Colonic mucosa (tissue), 4 donors: Measurements from ENCODE around the gene PLXDC1. TPM values are rescaled to one million over a fixed set of nuclear protein-coding genes. Genes with fewer than 3 reads are reported as not detected.

Experiments used
- DNase-seq: peaks from one replicate; pipeline ENCODE4 v3.0.0-alpha.2; 2020
- H3K27ac ChIP-seq: fragments of 200-600 bp; one replicate; pipeline ENCODE4 v1.8.0; 2021
- H3K27me3 ChIP-seq: fragments of 200-600 bp; one replicate; pipeline ENCODE4 v1.8.0; 2021
- H3K36me3 ChIP-seq: fragments of 200-600 bp; one replicate; pipeline ENCODE4 v1.8.0; 2021
- H3K4me1 ChIP-seq: fragments of 200-600 bp; one replicate; pipeline ENCODE4 v1.8.0; 2021; ENCODE audit warnings: mild to moderate bottlenecking
- H3K4me3 ChIP-seq: fragments of 200-600 bp; one replicate; pipeline ENCODE4 v1.8.0; 2021
- H3K9ac ChIP-seq, 2 donors: one replicate each; pipeline ENCODE4 v1.7.0; 2013; ENCODE audit warnings: control low read depth in 2 of 2, low read depth in 2 of 2, low read length in 2 of 2
- H3K9me3 ChIP-seq: fragments of 200-600 bp; one replicate; pipeline ENCODE4 v1.8.0; 2021
- CTCF ChIP-seq: fragments of 200-600 bp; IDR thresholded peaks from one replicate; pipeline ENCODE4 v1.8.0; 2022; ENCODE audit warnings: antibody characterized with exemption, mild to moderate bottlenecking
- intact Hi-C: fragments of 100-400 bp; cut with DNase I; formaldehyde crosslinking; loops from one replicate; pipeline ENCODE4 v1.14.1; 2022
- total RNA-seq, 2 donors: library from RNA; stranded (reverse); fragmentation: NEBNext Ultra II Directional in 1 of 2; extraction: Animal tissue kit (Norgen Biotek cat#: 25700) in 1 of 2; gene quantifications; one replicate each; pipeline ENCODE4 v1.2.1, GENCODE V29; 2021
- donor health status: healthy.
- donor health status: DM: no; HTN: no; CAD: no.
- donor health status: DM: no; HTN: no; CAD: no.

Gene PLXDC1
- total RNA-seq, 2 donors from 2014 or later = 0.54 to 4.4 TPM

- Histone ChIP-seq H3K27me3 (no peaks in the 10 kb centered on the region), H3K4me1 (no peaks in the 10 kb centered on the region), H3K9me3 (no peaks in the 10 kb centered on the region), H3K27ac (no peak overlapping the region), H3K4me3 (no peak overlapping the region), H3K9ac (no peak overlapping the region), H3K36me3 (no peaks in the 10 kb centered on the region)
- no peak for DNase-seq
- TF ChIP-seq CTCF = no peak
- intact Hi-C loops = no loop called here
These were observed 32.6 kb downstream of the PLXDC1 start for GRCh38 chr17:39118674-39119419.

GRCh38 chr17:39116224-39116623, 35.2 kb downstream of the PLXDC1 start:
- Histone ChIP-seq H3K36me3 (no peaks in the 10 kb centered on the region), H3K27me3 (no peaks in the 10 kb centered on the region), H3K27ac (no peak overlapping the region), H3K9ac (no peak overlapping the region), H3K9me3 (no peaks in the 10 kb centered on the region), H3K4me3 (no peak overlapping the region), H3K4me1 (no peaks in the 10 kb centered on the region)
- TF ChIP-seq CTCF = no peak
- no peak for DNase-seq
- intact Hi-C loops = no loop called here

- H3K36me3 ChIP-seq = no peaks in the 10 kb centered on the region
- intact Hi-C loops = no loop called here
- no peaks in the 10 kb centered on the region for H3K9me3 ChIP-seq
- no peak for TF ChIP-seq CTCF
- H3K9ac ChIP-seq = no peak overlapping the region
- H3K27ac ChIP-seq = peak overlapping the region; percentile 24
- H3K4me3 ChIP-seq = no peak overlapping the region
- H3K4me1 ChIP-seq = no peaks in the 10 kb centered on the region
- H3K27me3 ChIP-seq = no peaks in the 10 kb centered on the region
- DNase-seq = no peak
These were observed 36.3 kb downstream of the PLXDC1 start for GRCh38 chr17:39115135-39115534.

- DNase-seq = no peak
These were observed 36.7 kb downstream of the PLXDC1 start for GRCh38 chr17:39114723-39115122.

GRCh38 chr17:39113871-39114270, 37.6 kb downstream of the PLXDC1 start:
- Histone ChIP-seq H3K9me3 (no peaks in the 10 kb centered on the region), H3K4me1 (no peaks in the 10 kb centered on the region), H3K36me3 (no peaks in the 10 kb centered on the region), H3K9ac (no peak overlapping the region), H3K27me3 (no peaks in the 10 kb centered on the region), H3K27ac (no peak overlapping the region), H3K4me3 (no peak overlapping the region)
- DNase-seq = no peak
- TF ChIP-seq CTCF = no peak
- intact Hi-C loops = no loop called here

More at GRCh38 chr17:39114723-39115122, 36.7 kb downstream of the PLXDC1 start:
- intact Hi-C loops = no loop called here
- Histone ChIP-seq H3K27ac (peak overlapping the region; percentile 24), H3K36me3 (no peaks in the 10 kb centered on the region), H3K9ac (no peak overlapping the region), H3K4me3 (no peak overlapping the region), H3K27me3 (no peaks in the 10 kb centered on the region), H3K4me1 (no peaks in the 10 kb centered on the region), H3K9me3 (no peaks in the 10 kb centered on the region)
- no peak for TF ChIP-seq CTCF
